HEK293T (cell line): ENCODE measurements around the gene PPFIBP1.
"Not testable (repeated sequence)": the region's sequence is repeated elsewhere in the genome, so short reads cannot be mapped to it uniquely, and the experiment has no call there.

Source experiments
- CTCF ChIA-PET: fragments of 350-600 bp; formaldehyde crosslinking; extraction: SDS; loops from one replicate; lab custom pipeline; 2021; ENCODE audit warnings: antibody characterized with exemption, inconsistent platforms; lab: Yijun Ruan, JAX
- POLR2A ChIA-PET: fragments of 350-600 bp; formaldehyde crosslinking; extraction: SDS; loops from one replicate; lab custom pipeline; 2020; ENCODE audit warnings: antibody characterized with exemption, inconsistent platforms; lab: Yijun Ruan, JAX
- DNase-seq: peaks from one replicate; pipeline ENCODE4 v3.0.0; 2012; ENCODE audit warnings: mixed read lengths; ENCODE audit errors: extremely low spot score
- ARNT ChIP-seq: fragments of 450-650 bp; IDR thresholded peaks from 2 replicates; pipeline ENCODE4 v1.6.1; 2017; ENCODE audit warnings: mild to moderate bottlenecking
- BHLHE40 ChIP-seq: fragments of 450-650 bp; IDR thresholded peaks from 2 replicates; pipeline ENCODE4 v1.6.1; 2016; ENCODE audit warnings: mild to moderate bottlenecking, moderate library complexity, borderline replicate concordance
- CTBP1 ChIP-seq: fragments of 450-650 bp; IDR thresholded peaks from 2 replicates; pipeline ENCODE4 v1.6.1; 2016; ENCODE audit warnings: borderline replicate concordance
- ELF4 ChIP-seq: fragments of 450-650 bp; IDR thresholded peaks from 2 replicates; pipeline ENCODE4 v1.6.1; 2017; ENCODE audit warnings: antibody characterized with exemption
- FOXA1 ChIP-seq: fragments of 450-650 bp; IDR thresholded peaks from 2 replicates; pipeline ENCODE4 v1.6.1; 2016; ENCODE audit warnings: mild to moderate bottlenecking
- FOXK2 ChIP-seq: fragments of 450-650 bp; IDR thresholded peaks from 2 replicates; pipeline ENCODE4 v1.6.1; 2016; ENCODE audit warnings: mild to moderate bottlenecking
- FOXM1 ChIP-seq: fragments of 450-650 bp; IDR thresholded peaks from 2 replicates; pipeline ENCODE4 v1.6.1; 2017; ENCODE audit warnings: mild to moderate bottlenecking, borderline replicate concordance
- HDGF ChIP-seq: fragments of 450-650 bp; IDR thresholded peaks from 2 replicates; pipeline ENCODE4 v1.6.1; 2017; ENCODE audit warnings: antibody characterized with exemption, borderline replicate concordance
- L3MBTL2 ChIP-seq: fragments of 450-650 bp; conservative IDR thresholded peaks from 2 replicates; pipeline ENCODE4 v1.6.1; 2016; ENCODE audit warnings: mild to moderate bottlenecking
- LEF1 ChIP-seq: fragments of 450-650 bp; IDR thresholded peaks from 2 replicates; pipeline ENCODE4 v1.6.1; 2017; ENCODE audit warnings: mild to moderate bottlenecking, borderline replicate concordance
- NFRKB ChIP-seq: fragments of 450-650 bp; IDR thresholded peaks from 2 replicates; pipeline ENCODE4 v1.6.1; 2016; ENCODE audit warnings: mild to moderate bottlenecking, moderate library complexity
- SP1 ChIP-seq: fragments of 450-650 bp; IDR thresholded peaks from 2 replicates; pipeline ENCODE4 v1.6.1; 2017
- SUZ12 ChIP-seq: fragments of 450-650 bp; IDR thresholded peaks from 2 replicates; pipeline ENCODE4 v1.6.1; 2016; ENCODE audit warnings: mild to moderate bottlenecking
- TARDBP ChIP-seq: fragments of 450-650 bp; IDR thresholded peaks from 2 replicates; pipeline ENCODE4 v1.6.1; 2016
- ZNF384 ChIP-seq: fragments of 450-650 bp; IDR thresholded peaks from 2 replicates; pipeline ENCODE4 v1.6.1; 2016
- TF ChIP-seq, protein P1 (sequence below): fragments of 450-650 bp; IDR thresholded peaks from 2 replicates; pipeline ENCODE4 v1.6.1; 2016

Gene PPFIBP1

DNA sequence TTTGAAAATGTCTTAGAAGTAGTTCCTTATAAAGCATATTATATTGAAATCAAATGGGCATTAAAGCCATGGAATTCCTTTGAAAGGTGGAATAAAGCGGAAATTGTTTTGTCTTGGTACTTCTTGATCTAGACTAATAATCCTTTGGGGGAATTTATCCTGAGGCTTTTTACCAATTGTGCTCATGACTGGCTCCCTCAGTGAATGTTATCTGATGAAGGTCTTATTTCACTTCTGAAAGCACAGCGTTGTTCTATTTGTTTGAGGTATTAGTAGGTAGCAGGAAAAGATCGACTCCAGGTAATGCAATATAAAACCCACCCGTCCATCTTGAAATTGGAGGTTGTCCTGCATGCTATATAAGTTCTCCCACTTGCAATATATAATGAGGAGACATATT is 64.8 kb downstream of the PPFIBP1 start:
- POLR2A ChIA-PET = no interaction called here
- no peak for DNase-seq
- no peak for TF ChIP-seq ZNF384
- no peak for TF ChIP-seq FOXK2
- no peak for TF ChIP-seq BHLHE40
- no peak for TF ChIP-seq LEF1
- TF ChIP-seq FOXM1 = no peak
- no peak for TF ChIP-seq ELF4
- no peak for TF ChIP-seq NFRKB
- TF ChIP-seq TARDBP = no peak
- no peak for TF ChIP-seq ARNT
- TF ChIP-seq FOXA1 = no peak
- CTCF ChIA-PET = no interaction called here

DNA sequence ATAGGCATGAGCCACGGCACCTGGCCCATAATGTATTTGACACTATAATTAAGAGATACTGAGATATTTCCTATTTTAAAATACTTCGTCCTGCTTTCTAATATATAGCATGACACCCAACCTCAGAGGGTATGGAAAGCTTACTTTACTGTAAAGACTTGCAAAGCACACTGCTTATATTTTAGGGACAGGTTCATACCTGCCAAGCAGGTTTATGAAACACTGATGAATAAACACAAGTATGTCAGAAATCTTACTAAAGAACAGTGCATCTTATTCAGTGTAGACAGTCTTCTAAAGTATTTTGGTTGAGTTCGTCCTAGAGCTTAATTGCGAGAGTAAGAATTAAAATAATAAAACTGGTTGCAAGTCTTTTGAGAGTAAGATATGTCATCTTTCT is 65.4 kb downstream of the PPFIBP1 start:
- POLR2A ChIA-PET = no interaction called here
- TF ChIP-seq, protein P1, sequence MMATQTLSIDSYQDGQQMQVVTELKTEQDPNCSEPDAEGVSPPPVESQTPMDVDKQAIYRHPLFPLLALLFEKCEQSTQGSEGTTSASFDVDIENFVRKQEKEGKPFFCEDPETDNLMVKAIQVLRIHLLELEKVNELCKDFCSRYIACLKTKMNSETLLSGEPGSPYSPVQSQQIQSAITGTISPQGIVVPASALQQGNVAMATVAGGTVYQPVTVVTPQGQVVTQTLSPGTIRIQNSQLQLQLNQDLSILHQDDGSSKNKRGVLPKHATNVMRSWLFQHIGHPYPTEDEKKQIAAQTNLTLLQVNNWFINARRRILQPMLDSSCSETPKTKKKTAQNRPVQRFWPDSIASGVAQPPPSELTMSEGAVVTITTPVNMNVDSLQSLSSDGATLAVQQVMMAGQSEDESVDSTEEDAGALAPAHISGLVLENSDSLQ = no peak
- TF ChIP-seq L3MBTL2 = no peak
- TF ChIP-seq SP1 = no peak
- no peak for TF ChIP-seq ARNT
- TF ChIP-seq TARDBP = no peak
- no peak for TF ChIP-seq CTBP1
- no peak for TF ChIP-seq NFRKB
- TF ChIP-seq FOXM1 = no peak
- no peak for TF ChIP-seq ELF4
- TF ChIP-seq BHLHE40 = no peak
- TF ChIP-seq FOXK2 = no peak
- no peak for TF ChIP-seq ZNF384
- no peak for TF ChIP-seq FOXA1
- no peak for TF ChIP-seq HDGF
- TF ChIP-seq SUZ12 = no peak
- no peak for TF ChIP-seq LEF1
- CTCF ChIA-PET = no interaction called here
- no peak for DNase-seq

DNA sequence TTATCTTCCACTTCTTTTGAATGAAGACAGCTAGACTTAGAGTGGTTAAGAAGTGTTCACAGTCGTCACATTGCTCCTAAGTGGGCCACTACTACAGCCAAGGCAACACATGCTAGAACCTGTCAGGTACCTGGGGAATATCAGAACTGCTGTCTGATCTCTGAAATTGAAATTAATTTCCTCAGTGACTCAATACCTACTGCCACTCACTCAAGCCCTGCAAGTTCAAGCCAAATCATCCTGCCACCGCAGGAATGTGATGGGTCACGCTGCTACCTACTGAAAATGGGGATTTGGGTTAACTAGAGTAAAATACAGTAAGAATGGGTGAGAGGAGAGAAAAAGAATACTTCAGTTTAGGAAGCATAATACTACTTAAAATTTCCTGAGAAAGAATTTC is 67.7 kb downstream of the PPFIBP1 start:
- DNase-seq, CTCF ChIA-PET, POLR2A ChIA-PET: not testable (repeated sequence)

DNA sequence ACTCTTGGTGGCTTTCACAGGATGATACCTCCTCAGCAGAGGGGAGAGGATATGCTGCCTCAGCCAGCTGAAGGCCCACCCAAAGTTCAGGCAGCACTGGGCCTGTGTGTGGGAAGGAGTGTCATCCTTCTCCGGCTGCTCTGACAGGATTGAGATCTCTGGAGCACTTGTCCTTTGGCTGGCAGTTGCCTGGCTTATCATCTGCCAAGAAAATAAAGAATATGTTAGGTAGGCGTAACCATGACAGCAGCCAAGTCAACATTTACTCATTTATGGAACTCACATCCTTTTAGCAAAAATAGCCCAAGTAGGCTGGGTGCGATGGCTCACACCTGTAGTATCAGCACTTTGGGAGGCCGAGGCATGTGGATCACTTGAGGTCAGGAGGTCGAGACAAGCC is 68.5 kb downstream of the PPFIBP1 start:
- ChIA-PET CTCF (no interaction called here), POLR2A (no interaction called here)
- TF ChIP-seq FOXK2 = no peak
- TF ChIP-seq, protein P1 = no peak
- DNase-seq = no peak

DNA sequence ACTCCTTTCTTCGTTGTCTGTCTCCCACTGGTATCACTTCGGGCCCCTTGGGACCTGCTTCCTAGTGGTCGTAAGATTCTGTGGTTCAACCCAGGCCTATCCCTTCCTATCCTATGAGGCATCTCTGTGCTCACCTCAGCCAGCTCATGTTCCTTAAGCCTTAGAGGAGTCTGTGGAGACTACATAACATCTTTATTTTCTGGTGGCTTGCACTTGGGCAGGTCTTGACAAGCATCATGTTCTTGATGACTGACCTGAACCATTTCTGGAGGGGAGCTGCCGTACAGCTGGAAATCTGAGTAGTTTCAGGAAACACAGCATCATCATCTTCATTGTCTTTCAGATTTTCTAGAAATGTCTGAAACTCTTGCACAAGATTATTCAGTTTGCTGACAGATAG is 69.3 kb downstream of the PPFIBP1 start:
- POLR2A ChIA-PET = no interaction called here
- DNase-seq = no peak
- TF ChIP-seq FOXM1 (no peak), SP1 (no peak), TARDBP (no peak), ARNT (no peak), HDGF (no peak), CTBP1 (no peak), ELF4 (no peak), FOXK2 (no peak), NFRKB (no peak), L3MBTL2 (no peak), LEF1 (no peak), BHLHE40 (no peak), ZNF384 (no peak), SUZ12 (no peak), FOXA1 (no peak)
- TF ChIP-seq, protein P1 = no peak
- CTCF ChIA-PET = no interaction called here

DNA sequence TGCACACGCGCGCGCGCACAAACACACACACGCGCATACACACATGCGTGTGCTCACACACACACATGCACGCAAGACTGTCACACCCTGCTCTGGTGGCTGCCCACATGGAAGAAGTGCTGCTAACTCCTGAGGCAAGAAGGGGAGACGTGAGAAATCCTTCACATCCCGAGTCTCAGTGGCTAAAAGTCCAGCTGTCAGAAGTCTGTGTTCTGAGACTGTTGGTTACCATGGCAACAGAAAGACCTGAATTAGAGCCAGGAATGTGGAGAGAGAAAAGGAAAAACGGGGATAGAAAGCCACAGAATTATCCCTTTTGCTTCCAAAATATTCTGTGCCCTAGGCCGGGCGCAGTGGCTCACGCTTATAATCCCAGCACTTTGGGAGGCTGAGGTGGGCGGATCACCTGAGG is 71.2 kb downstream of the PPFIBP1 start:
- no peak for DNase-seq
- POLR2A ChIA-PET = no interaction called here

DNA sequence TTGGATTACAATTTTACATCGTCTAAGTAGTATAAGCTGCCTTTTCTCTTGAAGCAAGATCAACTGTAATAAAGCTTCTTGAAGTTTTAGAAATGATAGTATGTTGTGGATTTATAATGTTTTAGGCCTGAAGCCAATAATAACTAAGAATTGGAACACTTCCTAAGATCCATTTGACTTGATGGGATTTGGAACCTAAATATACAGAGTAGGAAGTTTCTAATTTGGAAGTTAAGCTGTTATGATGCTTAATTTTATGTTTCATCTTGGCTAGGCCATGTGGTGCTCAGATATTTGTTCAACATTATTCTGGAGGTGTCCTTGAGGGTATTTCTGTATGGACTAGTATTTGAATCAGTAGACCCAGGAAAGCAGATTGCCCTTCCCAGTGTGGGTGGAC is 74.9 kb downstream of the PPFIBP1 start:
- POLR2A ChIA-PET, CTCF ChIA-PET, DNase-seq: not testable (repeated sequence)

More for the DNA sequence above, 71.2 kb downstream of the PPFIBP1 start:
- TF ChIP-seq, protein P1 = no peak
- TF ChIP-seq ZNF384 = no peak
- no peak for TF ChIP-seq ARNT
- TF ChIP-seq ELF4 = no peak
- TF ChIP-seq SUZ12 = no peak
- no peak for TF ChIP-seq L3MBTL2
- no peak for TF ChIP-seq LEF1
- no peak for TF ChIP-seq FOXK2
- TF ChIP-seq HDGF = no peak
- no peak for TF ChIP-seq SP1
- TF ChIP-seq FOXM1 = no peak
- TF ChIP-seq FOXA1 = no peak
- TF ChIP-seq BHLHE40 = no peak
- TF ChIP-seq CTBP1 = no peak
- TF ChIP-seq TARDBP = no peak
- no peak for TF ChIP-seq NFRKB
- CTCF ChIA-PET = no interaction called here

DNA sequence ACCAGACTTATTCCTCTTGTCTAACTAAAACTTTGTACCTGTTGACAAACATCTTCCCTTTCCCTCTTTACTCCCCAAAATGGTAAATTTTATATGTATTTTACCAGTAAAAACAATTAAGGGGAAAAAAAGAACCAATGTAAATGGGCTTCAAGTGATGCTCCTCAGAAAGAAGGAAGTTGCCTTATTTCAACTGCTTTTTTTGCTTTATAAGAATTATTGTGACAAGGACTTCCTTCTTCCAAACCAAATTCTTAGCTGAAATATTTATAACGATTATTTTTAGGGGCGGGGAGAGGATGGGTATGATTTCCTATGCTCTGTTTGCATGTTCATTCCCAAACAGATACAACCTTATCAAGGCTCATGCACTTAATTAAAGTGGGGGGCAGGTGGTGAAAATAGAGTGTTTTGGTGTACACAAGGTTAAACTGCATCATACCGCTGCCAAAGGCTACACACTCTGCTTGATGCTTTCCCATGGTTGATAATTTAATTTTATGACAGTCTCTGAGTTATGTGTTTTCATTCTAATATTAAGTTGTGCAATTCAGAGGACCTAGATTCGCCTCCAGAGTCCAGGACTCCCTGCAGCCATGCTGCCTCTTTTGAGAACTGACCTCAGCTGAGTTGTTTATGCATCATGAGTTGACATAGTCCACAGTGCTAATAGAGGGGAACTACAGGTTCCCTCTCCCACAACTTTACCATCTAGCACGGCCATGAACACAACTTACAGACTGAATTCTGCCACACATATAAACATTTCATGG is 77.2 kb downstream of the PPFIBP1 start:
- DNase-seq, POLR2A ChIA-PET: not testable (repeated sequence)
- CTCF ChIA-PET = interaction anchor here (0.7 kb wide), 1 partner anchor 41 kb away, joined by 4 read pairs; no protein-coding TSS in a partner anchor
